Skin epidermis (tissue), 12 donors: ENCODE results near the gene FAM90A26.
"Not testable (repeated sequence)": the region's sequence is repeated elsewhere in the genome, so short reads cannot be mapped to it uniquely, and the experiment has no call there.

Source experiments
- H3K27ac ChIP-seq, 21 experiments: fragments of 200-600 bp; sonication (generic) in 11 of 21; one replicate each; pipeline ENCODE4 v1.5.0; 2020; ENCODE audit warnings: mild to moderate bottlenecking in 3 of 21, inconsistent platforms in 2 of 21, moderate library complexity in 2 of 21
- H3K4me3 ChIP-seq, 7 experiments: fragments of 200-600 bp; sonication (generic) in 2 of 7; one replicate each; pipeline ENCODE4 v1.5.0; 2020; ENCODE audit warnings: inconsistent platforms in 2 of 7, mild to moderate bottlenecking in 2 of 7, moderate library complexity in 1 of 7

The FAM90A26 gene

GRCh38 chr4:9155101-9155886 is 14.9 kb upstream of the FAM90A26 start:
- H3K4me3 ChIP-seq, H3K27ac ChIP-seq: not testable (repeated sequence)

GRCh38 chr4:9158392-9158791 is 11.8 kb upstream of the FAM90A26 start:
- H3K27ac ChIP-seq, H3K4me3 ChIP-seq: not testable (repeated sequence)

- H3K27ac ChIP-seq, H3K4me3 ChIP-seq: not testable (repeated sequence)
Measured at GRCh38 chr4:9160046-9160445, 10.2 kb upstream of the FAM90A26 start.

- not testable (repeated sequence) for H3K27ac ChIP-seq, H3K4me3 ChIP-seq
Measured at GRCh38 chr4:9165990-9166389, 4.2 kb upstream of the FAM90A26 start.

GRCh38 chr4:9210357-9210756 is 40.1 kb downstream of the FAM90A26 start, which contains the start of gene USP17L10:
TSS of gene USP17L10 (plus strand) at chr4:9210657. CDS start at chr4:9210657, 0 bp downstream.
- not testable (repeated sequence) for H3K4me3 ChIP-seq, H3K27ac ChIP-seq

- H3K4me3 ChIP-seq, H3K27ac ChIP-seq: not testable (repeated sequence)
Measured at GRCh38 chr4:9214701-9215100, 44.5 kb downstream of the FAM90A26 start.

GRCh38 chr4:9215105-9215504 is 44.9 kb downstream of the FAM90A26 start, which contains the start of gene USP17L11:
TSS of gene USP17L11 (plus strand) at chr4:9215405. CDS start at chr4:9215405, 0 bp downstream.
- not testable (repeated sequence) for H3K4me3 ChIP-seq, H3K27ac ChIP-seq

- H3K27ac ChIP-seq, H3K4me3 ChIP-seq: not testable (repeated sequence)
Measured at GRCh38 chr4:9219852-9220251, 49.6 kb downstream of the FAM90A26 start, which contains the start of gene USP17L12. TSS of gene USP17L12 (plus strand) at chr4:9220152. CDS start at chr4:9220152, 0 bp downstream.

GRCh38 chr4:9224596-9224995 is 54.4 kb downstream of the FAM90A26 start, which contains the start of gene USP17L13:
TSS of gene USP17L13 (plus strand) at chr4:9224896. CDS start at chr4:9224896, 0 bp downstream.
- H3K4me3 ChIP-seq: not testable (repeated sequence)

More at GRCh38 chr4:9224596-9224995, 54.4 kb downstream of the FAM90A26 start, which contains the start of gene USP17L13:
- not testable (repeated sequence) for H3K27ac ChIP-seq
